Stimulated activated CD8-positive, alpha-beta memory T cell treated with anti-CD3 and anti-CD28 coated beads, Interleukin-15, amount 100 ng/mL, for 4 hours (primary cell): ENCODE results near the gene MLH3.
A peak's percentile ranks its signal among the peaks of the same experiment; 100 is the strongest.

Experiments
- DNase-seq, 2 donors: peaks; one replicate each; pipeline ENCODE4 v3.0.0-alpha.2; 2020; ENCODE audit warnings: low read depth in 2 of 2

MLH3 gene

DNA sequence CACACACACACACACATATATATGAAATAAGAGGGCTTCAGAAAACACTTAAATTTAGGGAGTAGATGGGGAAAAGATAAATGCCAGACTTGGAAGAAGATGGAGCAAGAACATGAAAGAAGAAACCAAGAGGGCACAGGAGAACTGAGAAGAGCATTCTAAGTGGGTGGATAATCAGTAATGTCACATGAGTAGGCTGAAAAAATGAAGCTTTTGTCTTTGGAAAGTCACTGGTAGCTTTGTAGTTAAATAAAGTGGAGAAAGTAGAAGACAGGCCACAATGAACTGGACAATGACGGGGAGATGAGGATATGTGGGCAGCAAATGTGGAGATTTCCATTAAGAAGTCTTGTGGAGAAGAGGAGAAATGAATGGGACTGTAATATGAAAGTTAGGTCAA, 15.9 kb upstream of the MLH3 start:
- no peak for DNase-seq

DNA sequence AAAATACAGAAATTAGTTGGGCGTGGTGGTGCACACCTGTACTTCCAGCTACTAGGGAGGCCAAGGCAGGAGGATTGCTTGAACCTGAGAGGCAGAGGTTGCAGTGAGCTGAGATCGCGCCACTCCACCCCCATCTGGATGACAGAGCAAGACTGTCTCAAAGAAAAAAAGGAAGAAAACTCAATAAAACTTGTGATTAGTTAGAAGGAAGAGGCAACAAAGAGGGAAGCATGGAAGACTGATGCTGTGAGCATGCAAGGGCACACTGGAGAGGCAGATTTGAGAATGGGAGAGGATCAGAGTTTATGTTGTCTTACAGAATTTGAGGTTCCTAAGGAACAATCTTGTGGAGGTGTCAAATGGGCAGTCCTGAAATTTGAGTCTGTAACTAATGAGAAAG, 15.4 kb upstream of the MLH3 start:
- no peak for DNase-seq

DNA sequence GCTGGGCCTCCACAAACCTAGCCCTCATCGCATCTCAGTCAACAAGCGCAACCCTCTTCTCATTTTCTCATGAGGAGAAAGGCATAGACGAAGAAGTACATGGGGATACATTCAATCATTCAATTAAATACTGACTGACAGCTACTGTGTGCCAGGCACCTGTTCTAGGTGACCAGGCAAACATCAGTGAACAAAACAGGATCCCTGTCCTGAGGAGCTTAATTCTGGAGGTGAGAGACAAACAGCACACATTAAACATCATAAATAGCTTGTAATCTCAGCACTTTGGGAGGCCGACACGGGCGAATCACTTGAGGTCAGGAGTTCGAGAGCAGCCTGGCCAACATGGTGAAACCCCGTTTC, 12.9 kb upstream of the MLH3 start:
- no peak for DNase-seq

DNA sequence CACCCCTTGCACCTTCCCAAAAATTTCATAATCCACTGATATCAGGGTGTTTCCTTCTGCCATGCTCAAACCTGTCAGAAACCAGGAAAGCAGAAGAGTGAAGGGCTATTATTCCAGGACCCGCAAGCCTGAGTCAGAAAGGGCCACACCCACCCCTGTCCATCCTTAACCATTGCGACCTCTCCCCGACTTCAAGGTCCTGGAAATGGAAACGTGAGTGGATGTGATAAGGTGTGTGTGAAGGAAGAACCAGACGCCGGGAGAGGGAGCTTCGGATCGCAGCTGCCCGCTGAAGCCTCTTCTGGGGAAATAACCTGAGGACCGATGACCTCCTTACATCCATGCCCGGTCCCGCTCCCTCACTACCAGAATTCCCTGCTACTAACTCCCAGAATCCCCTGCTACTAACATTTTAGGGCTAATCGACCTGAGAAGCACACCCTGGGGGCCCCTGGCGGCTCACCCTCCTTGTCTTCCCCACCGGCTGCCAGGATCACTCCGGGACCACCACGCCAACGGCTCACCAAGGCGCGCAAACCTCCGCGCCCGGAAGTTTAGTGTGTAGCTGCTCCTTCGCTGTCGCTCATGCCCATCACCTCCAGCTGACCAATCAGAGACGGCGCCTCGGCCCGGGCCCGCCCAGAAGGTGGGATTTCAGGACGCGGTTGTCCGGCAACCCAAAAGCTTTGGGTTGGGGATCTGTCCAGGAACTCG, 12.4 kb upstream of the MLH3 start, which contains the start of gene ACYP1:
ACYP1 (minus strand) TSS at position 534 of the 714 bp plus-strand sequence; CDS start at position 63, 471 bp downstream.
- DNase-seq, result peak; percentile 74 to 76

DNA sequence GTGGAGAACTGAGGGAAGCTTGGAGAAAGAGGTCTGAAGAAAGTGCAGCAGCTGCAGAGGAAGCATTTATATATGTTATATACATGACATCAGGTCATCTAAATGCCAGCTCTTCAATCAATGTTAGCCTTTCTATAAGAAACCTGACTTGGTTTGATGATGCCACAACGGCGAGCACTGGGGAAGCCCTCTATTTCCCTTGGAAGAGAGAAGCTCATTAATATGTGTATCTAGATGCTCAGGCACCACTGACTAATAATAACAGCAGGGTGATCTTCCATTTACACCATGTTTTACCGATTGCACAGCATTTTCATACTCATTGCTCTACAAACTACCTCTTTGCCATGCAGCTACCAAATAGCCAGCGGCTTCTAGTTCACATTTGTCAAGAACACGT, 11.7 kb upstream of the MLH3 start:
- DNase-seq, result no peak

DNA sequence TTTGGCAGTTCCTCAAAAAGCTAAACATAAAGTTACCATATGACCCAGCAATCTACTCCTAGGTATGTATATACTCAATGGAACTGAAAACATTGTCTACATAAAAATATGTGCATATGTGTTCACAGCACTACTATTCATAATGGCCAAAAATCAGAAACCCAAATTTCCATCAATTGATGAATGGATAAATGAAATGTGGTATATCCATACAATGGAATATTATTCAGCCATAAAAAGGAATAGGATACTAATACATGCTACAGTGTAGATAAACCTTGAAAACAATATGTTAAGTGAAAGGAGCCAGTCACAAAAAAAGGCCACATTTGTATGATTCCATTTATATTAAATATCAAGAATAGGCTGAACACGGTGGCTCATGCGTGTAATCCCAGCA, 9.2 kb upstream of the MLH3 start:
- DNase-seq, result no peak

DNA sequence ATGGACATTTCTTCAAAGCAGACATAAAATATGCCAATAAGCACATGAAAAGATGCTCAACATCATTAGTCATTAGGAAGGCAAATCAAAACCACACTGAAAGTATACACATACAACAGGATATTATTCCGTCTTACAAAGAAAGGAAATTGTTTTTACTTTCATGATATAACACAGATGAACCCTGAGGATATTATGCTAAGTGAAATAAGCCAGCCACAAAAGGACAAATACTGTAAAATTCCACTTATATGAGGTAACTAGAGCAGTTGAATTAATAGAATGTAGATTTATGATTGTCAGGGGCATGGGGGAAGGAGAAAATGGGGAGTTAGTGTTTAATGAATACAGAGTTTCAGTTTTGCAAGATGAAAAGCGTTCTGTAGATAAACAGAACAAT, 8.4 kb upstream of the MLH3 start:
- no peak for DNase-seq

DNA sequence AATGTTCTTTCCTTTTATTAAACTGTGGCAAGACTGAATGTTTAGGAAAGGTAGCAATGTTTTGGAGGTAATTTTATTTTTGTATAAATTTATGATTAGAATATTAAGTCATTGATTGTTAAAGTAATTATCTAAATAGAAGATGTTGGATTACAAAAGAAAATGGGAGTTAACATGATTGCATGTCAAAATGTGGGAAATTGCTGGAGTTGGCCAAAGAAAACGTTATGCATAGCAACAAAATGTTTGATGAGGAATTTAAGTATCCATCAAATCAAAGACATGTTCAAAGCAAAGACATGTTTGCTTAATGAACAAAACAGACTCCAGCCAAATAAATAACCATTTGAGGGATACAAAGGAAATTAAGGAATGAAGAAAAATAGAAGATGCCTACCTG, 3.2 kb upstream of the MLH3 start:
- no peak for DNase-seq

DNA sequence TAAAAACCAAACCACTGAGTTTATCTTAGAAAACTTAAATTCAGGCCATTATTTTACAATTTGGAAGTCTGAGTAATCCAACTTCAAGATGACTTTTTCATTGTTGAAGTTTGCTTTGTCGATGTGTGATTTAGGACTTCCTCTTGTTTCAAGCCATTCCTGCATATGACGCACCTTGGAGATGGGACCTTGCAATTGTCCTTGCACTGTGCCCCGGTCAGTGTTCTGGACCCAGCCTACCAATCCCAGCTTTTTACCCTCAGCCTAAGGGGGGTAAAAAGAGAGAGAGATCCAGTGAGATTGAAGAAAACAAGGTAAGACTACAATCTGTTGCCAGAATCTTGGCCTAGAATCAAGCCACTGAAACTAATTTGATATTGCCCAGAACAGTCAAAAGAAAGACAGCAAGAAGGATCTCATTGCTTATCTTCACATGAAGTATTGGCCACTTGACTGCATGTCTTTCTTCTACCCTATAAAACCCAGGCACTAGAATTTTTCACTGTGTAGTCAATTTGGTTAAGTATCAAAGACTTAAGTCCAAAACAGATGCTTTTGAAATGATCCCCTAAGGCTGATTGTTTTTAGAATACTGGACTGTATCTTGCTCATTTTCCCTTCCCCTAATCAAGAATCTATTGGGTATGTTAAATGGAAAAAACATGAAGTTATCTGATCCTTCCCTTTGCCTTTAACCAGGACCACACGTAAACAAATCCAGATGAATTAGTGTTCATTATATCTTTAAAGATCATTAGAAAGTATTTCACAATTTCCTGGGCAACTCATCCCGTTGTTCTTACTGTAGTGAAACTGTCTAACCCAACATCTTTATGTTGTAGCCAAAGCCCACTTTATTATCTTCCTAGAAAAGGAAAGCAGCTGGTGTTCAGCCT, 2.4 kb upstream of the MLH3 start:
- DNase-seq, result no peak

DNA sequence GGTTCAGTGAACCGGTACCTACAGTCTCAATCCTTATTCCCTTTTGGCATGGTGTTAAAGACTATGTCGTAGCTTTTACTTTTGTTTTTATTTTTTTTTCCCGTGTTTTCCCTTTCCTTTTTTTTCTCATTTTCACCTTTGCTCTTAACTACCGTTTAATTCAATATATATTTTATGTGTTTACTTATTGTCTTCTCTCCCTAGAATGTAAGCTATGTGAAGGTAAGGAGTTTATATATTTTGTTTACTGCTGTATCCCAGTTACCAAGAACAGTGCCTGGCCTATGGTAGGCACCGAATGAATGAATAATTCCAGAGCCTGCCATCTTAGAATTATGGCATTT, 261 bp upstream of the MLH3 start:
- DNase-seq, result no peak

DNA sequence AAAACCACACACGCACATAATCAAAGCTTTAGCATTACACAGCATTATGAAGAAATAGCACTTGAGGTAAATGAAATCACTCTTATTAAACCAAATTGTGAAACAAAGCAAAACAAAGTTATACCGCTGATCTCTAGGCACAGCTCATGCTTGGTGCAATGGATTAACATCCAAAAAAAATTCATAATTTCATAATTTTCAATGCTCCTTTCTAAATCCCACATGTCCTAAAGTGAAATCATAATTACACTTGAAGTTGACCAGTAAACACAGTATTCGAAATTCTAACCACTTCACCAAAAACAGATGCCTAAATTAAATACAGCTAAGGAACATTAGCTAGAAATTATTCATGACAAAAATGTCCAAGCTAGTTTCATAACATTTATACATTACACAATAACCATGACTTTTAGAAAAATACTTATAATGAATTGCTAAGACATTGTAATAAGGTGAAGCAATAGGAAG, 1.5 kb downstream of the MLH3 start:
- DNase-seq, result no peak

DNA sequence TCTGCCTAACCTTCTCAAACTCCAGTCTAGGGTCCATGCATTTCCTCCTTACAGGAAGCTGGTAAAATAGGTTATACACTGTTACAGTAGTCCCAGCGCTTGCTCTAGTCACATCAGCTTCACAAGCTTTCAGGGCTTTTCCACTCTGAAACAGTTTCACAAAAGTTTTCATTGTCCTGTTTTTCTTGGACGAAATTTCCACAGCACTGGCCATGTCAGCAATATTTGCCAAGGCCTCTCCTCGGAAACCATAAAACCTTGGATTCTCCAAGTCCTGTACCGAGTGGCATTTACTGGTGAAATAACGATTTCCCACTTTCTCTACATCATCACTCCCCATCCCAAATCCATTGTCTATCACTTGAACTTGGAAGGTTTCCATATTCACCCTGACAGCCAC, 2.1 kb downstream of the MLH3 start:
- DNase-seq, result no peak

DNA sequence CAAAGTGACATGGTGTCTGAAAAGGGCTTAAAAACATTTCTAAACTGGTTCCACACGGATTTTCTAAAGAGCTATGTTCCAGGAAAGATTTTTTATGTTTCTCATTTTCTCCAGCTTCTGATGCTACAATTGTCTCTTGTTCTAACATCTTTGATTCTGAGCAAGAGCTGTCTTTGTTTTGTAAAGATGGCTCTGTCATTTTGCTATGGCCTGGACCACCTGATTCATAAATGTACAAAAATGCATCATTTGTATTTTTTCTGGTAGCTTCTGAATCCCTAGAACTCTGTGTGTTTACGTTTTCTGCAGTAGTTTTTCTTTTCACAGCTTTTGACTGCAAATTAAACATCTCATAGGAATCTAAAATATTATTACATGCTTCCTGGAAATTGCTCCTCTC, 3.2 kb downstream of the MLH3 start:
- DNase-seq, result no peak

DNA sequence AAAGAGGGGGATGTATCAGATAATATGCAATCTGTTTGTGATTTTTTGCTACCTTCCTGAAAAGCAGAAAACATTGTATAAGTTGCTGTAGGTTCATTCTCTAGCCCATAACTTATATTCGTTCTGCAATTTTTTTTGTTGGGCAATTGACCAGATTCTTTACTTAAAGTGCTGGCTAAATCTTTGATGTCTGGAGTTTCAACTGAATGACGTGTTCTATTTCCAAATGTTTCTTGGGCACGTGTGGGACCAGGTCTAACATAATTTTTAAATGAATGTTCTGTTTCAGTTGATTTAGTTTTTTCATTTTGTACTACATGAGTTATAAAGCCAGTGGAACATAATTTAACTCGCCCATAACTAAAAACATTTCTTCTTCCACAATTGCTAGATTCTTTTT, 3.8 kb downstream of the MLH3 start:
- DNase-seq, result no peak

DNA sequence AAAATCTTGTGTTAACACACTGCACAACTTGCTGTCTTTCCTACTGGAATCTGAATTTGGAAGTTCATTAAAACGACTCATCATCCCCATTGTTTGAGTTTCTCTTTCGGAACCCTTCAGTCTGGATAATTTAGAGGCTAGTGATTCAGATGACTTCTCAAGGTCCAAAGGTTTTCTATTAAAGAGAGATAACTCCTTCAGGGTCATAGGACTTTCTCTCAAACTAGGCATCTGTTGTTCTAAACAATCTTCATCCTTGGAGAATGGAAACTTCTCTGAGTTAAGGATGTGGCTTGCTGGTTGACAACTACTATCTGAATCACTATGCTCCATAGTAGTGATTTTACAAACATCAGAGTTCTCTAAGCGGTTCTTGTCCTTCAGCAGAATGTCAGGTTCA, 4.4 kb downstream of the MLH3 start:
- no peak for DNase-seq

DNA sequence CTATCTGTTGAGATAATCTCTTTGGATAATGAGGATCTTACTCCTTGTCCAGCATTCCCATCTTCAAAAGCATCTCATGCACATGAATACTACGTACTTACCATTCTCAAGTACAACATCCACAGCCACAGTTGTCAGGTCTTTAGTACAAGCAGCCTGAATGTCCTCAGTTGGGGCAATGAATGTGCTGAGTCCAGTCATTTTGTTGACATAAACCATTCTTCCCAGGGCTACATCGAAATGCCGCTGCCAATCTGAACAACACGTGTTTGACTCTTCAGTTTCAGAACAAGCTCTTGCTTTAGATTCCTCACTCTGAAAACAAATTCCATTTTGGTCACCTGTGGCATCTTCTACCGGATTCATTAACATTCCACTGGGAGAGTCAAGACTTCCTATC, 5.0 kb downstream of the MLH3 start:
- no peak for DNase-seq

DNA sequence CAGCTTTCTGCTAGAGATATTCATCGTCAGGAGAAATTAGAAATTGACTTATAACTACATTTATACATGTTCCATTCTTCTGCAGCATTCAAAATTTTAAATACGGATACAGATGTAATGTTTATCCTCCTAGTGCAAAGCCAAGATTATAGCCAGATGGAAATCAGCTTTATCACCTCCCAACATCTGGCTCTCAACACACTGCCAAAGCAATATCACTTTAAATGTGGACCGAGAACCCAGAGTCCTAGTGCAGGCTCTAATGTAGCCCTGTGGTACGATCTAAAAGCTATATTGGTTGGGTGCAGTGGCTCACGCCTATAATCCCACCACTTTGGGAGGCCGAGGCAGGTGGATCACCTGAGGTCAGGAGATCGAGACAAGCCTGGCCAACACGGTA, 6.5 kb downstream of the MLH3 start:
- no peak for DNase-seq

DNA sequence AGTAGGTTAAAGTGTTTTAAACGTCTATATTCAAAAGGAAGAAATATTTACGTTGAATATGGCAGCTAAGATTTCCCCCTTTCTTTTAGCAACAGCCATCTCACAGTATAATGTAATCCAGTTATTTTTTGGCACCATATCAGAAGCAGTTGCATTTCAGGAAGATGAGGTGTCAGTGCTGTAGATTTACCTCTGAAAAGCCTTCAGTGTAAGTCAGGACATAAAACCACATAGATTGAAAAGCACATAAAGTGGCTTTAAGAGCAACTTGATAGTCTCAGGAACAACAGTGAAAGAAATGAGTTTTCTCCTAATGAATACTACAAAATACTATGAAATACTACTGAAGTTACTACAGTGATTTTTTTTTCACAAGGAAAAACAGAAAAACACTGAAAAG, 6.9 kb downstream of the MLH3 start:
- DNase-seq, result no peak

DNA sequence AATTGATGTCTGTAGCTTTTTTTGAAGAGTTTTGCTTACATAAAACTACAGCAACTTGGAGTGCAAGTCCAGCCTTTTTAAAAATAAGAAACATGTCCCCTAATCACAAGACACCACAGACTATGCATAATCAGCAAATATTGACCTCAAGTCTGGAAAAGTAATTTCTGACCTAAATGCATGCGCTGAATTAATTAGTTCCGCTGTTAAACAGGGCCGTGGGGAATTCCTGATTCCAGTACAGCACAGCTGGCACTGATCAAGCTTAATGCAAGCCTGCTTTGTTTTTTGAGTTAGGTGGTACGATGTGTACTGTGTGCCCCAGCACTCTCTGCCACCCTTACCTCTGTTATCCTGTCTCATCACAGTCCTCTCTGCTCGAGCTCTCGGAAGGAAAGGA, 9.2 kb downstream of the MLH3 start:
- no peak for DNase-seq

DNA sequence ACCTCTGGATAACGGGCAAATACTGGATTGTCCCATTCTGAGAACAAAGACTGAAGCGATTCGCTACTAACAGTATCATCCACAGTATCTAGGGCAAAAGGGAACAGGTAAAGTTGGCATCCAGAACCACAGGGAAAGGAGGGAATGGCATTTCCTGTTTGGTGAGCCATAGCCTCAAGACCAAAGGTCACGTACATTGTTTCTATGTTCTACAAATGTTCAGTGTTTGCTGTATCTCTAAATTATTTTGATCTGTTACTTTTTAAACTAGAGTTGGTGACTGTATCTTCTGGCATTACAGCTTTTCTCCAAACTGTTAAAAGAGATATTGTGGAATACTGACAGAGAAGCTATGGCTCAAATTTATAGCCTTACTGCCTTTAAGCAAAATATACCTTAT, 9.7 kb downstream of the MLH3 start:
- no peak for DNase-seq

DNA sequence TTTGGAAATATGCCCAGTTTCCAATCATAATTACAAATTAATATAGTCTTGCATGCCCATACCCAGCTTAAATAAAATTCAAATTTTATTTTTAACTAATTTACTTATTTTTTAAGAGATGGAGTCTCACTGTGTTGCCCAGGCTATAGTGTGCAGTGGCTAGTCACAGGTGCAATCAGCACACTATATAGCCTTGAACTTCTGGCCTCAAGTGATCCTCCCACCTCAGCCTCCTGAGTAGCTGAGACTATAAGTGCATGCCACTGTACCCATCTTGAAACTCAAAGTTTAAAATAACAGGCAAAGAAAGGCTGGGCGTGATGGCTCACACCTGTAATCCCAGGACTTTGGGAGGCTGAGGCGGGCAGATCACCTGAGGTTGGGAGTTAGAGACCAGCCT, 10.3 kb downstream of the MLH3 start:
- DNase-seq, result no peak

DNA sequence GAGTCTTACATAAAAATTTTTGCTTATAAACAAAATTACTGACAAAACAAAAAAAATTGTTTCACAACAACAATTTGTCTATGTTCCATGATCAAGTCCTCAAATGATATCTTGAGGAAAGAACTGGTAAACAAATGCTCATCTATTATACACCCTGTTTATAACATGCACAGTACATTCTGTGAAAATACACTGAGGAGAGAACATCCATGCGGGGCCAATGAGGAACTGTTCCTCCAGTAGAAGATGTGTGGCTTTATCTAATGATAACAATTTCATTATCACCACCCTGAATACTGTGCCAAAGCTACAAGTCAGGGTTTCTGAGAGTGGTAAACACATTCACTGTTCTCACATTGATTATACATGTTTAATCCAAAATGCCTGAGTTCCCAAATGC, 10.8 kb downstream of the MLH3 start:
- no peak for DNase-seq

DNA sequence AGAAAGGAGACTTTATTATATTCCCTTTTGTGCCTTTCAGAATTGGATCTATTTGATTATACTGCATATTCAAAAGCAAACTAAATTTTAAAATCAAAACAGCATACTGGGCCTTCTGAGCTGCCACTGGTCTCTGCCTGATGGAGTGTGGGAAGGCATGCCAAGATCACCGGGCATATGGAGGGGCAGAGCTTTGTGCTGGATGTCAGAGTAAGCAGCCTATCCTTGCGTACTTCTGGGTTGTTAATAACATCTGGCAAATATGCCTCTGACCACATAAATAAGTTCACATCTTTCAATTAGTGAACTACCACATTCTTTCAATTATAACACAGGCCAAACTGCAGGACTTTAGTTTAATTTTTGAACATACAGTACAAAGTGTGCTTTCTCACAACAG, 18.3 kb downstream of the MLH3 start:
- no peak for DNase-seq
